DND-41 (cell line): ENCODE measurements around the gene MED4.

Experiments used
- EZH2 ChIP-seq: IDR thresholded peaks from 3 replicates; pipeline ENCODE4 v1.6.1; 2012; ENCODE audit warnings: borderline replicate concordance, low read depth, mild to moderate bottlenecking, moderate library complexity, low read length, inconsistent platforms; ENCODE audit not compliant: severe bottlenecking
- TF ChIP-seq, protein P1 (sequence below): IDR thresholded peaks from 2 replicates; pipeline ENCODE4 v1.5.1; 2012; ENCODE audit warnings: borderline replicate concordance, low read length, moderate library complexity, mild to moderate bottlenecking; ENCODE audit not compliant: poor library complexity, severe bottlenecking; ENCODE audit errors: extremely low read depth

DNA sequence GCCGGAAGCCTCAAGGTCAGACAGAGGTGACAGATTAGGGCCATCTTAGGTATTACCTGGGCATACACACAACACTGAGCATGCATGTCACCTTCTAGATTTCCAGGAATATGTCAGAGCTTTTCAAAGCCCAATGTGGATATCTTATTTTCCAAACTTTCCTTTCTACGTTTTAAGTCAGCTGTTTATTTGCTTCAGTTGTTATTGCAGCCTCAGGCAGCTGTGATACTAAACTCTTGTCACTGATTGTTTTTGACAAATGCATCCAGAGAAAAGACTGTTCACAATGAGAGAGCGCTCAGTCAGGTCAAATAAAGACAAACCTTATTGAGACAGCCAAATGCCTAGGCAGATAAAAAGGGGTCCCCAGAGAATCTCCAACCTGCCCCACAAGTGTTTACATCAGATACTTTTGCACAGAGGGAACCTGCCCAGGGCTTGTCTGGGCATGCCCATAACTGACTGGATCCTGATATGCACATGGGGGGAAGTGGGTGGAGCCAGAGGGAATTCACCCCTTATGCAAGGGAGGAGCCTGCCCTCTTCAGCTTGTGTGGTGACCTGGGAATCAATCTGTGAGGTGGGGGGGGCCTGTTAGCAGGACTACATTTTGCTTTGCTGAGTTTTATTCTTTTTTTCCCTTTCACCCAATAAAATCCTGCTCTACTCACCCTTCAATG is 28.5 kb downstream of the MED4 start:
- TF ChIP-seq, protein P1, sequence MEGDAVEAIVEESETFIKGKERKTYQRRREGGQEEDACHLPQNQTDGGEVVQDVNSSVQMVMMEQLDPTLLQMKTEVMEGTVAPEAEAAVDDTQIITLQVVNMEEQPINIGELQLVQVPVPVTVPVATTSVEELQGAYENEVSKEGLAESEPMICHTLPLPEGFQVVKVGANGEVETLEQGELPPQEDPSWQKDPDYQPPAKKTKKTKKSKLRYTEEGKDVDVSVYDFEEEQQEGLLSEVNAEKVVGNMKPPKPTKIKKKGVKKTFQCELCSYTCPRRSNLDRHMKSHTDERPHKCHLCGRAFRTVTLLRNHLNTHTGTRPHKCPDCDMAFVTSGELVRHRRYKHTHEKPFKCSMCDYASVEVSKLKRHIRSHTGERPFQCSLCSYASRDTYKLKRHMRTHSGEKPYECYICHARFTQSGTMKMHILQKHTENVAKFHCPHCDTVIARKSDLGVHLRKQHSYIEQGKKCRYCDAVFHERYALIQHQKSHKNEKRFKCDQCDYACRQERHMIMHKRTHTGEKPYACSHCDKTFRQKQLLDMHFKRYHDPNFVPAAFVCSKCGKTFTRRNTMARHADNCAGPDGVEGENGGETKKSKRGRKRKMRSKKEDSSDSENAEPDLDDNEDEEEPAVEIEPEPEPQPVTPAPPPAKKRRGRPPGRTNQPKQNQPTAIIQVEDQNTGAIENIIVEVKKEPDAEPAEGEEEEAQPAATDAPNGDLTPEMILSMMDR = peak; percentile 8
- TF ChIP-seq EZH2 = no peak
